HepG2 (cell line): ENCODE measurements around the gene PDSS2. TPM values are rescaled to one million over a fixed set of nuclear protein-coding genes. Genes with fewer than 3 reads are reported as not detected.

Experiments used
- AGO1 ChIP-seq: fragments of 200-400 bp; formaldehyde crosslinking; IDR thresholded peaks from 2 replicates; pipeline ENCODE4 v1.6.1; 2017; ENCODE audit warnings: mild to moderate bottlenecking, low read depth, low read length, moderate library complexity; ENCODE audit not compliant: poor library complexity, severe bottlenecking
- BRCA1 ChIP-seq: sonication (generic); formaldehyde crosslinking; IDR thresholded peaks from 2 replicates; pipeline ENCODE4 v1.4.0; 2020; ENCODE audit warnings: missing genetic modification reagents
- CEBPG ChIP-seq: IDR thresholded peaks from 2 replicates; pipeline ENCODE4 v1.6.1; 2016
- CENPT ChIP-seq: sonication (generic); formaldehyde crosslinking; IDR thresholded peaks from 2 replicates; pipeline ENCODE4 v1.8.0; 2022; ENCODE audit warnings: low read depth, mild to moderate bottlenecking, moderate library complexity, missing genetic modification reagents
- CTCF ChIP-seq: sonication (generic); formaldehyde crosslinking; IDR thresholded peaks from 2 replicates; pipeline ENCODE4 v1.5.0; 2020; ENCODE audit warnings: mild to moderate bottlenecking, missing genetic modification reagents, moderate library complexity
- DR1 ChIP-seq: sonication (generic); formaldehyde crosslinking; IDR thresholded peaks from 2 replicates; pipeline ENCODE4 v1.8.0; 2021; ENCODE audit warnings: mild to moderate bottlenecking, missing genetic modification reagents, inconsistent platforms
- ELF3 ChIP-seq: IDR thresholded peaks from 2 replicates; pipeline ENCODE4 v1.6.1; 2016; ENCODE audit warnings: missing genetic modification reagents, missing compliant biosample characterization
- HES4 ChIP-seq: sonication (generic); formaldehyde crosslinking; IDR thresholded peaks from 2 replicates; pipeline ENCODE4 v1.9.0; 2021; ENCODE audit warnings: mild to moderate bottlenecking, missing genetic modification reagents, borderline replicate concordance
- HNRNPH1 ChIP-seq: fragments of 200-400 bp; formaldehyde crosslinking; optimal IDR thresholded peaks from 2 replicates; pipeline ENCODE3; 2017; ENCODE audit warnings: mild to moderate bottlenecking, low read depth, low read length
- MXD4 ChIP-seq: IDR thresholded peaks from 2 replicates; pipeline ENCODE4 v1.6.1; 2016; ENCODE audit warnings: mild to moderate bottlenecking, missing biosample characterization, missing genetic modification reagents
- NFE2L2 ChIP-seq: fragments of 150-350 bp; IDR thresholded peaks from 2 replicates; pipeline ENCODE4 v1.6.1; 2014; ENCODE audit warnings: low read length
- PREB ChIP-seq: sonication (generic); formaldehyde crosslinking; IDR thresholded peaks from 2 replicates; pipeline ENCODE4 v1.4.0; 2020; ENCODE audit warnings: missing genetic modification reagents
- SIX1 ChIP-seq: sonication (generic); formaldehyde crosslinking; IDR thresholded peaks from 2 replicates; pipeline ENCODE4 v1.4.0; 2020; ENCODE audit warnings: missing genetic modification reagents, borderline replicate concordance
- SNAPC4 ChIP-seq: sonication (generic); formaldehyde crosslinking; IDR thresholded peaks from 2 replicates; pipeline ENCODE4 v1.4.0; 2020; ENCODE audit warnings: mild to moderate bottlenecking, missing genetic modification reagents
- THYN1 ChIP-seq: sonication (generic); formaldehyde crosslinking; IDR thresholded peaks from 2 replicates; pipeline ENCODE4 v1.8.1; 2023; ENCODE audit warnings: low read depth, mild to moderate bottlenecking, moderate library complexity, missing genetic modification reagents, borderline replicate concordance
- ZBTB1 ChIP-seq: sonication (generic); formaldehyde crosslinking; IDR thresholded peaks from 2 replicates; pipeline ENCODE4 v1.4.0; 2020; ENCODE audit warnings: missing genetic modification reagents, borderline replicate concordance
- ZBTB26 ChIP-seq: IDR thresholded peaks from 2 replicates; pipeline ENCODE4 v1.6.1; 2016; ENCODE audit warnings: missing compliant biosample characterization, missing genetic modification reagents, borderline replicate concordance
- ZNF432 ChIP-seq: sonication (generic); formaldehyde crosslinking; IDR thresholded peaks from 2 replicates; pipeline ENCODE4 v1.5.0; 2020; ENCODE audit warnings: missing genetic modification reagents, mild to moderate bottlenecking, borderline replicate concordance
- ZNF557 ChIP-seq: sonication (generic); formaldehyde crosslinking; IDR thresholded peaks from 2 replicates; pipeline ENCODE4 v1.4.0; 2020; ENCODE audit warnings: missing genetic modification reagents
- ZNF737 ChIP-seq: sonication (generic); formaldehyde crosslinking; IDR thresholded peaks from 2 replicates; pipeline ENCODE4 v1.5.0; 2020; ENCODE audit warnings: missing genetic modification reagents, mild to moderate bottlenecking, borderline replicate concordance
- ZNF792 ChIP-seq: IDR thresholded peaks from 2 replicates; pipeline ENCODE4 v1.6.1; 2016
- ZZZ3 ChIP-seq: sonication (generic); formaldehyde crosslinking; IDR thresholded peaks from 2 replicates; pipeline ENCODE4 v1.4.0; 2020; ENCODE audit warnings: missing genetic modification reagents, mild to moderate bottlenecking, borderline replicate concordance
- polyA plus RNA-seq, 8 experiments: library from polyadenylated mRNA; depleted of rRNA in 3 of 8; stranded (reverse) in 7 of 8; unstranded in 1 of 8; fragments of >200 nt; fragmentation: Illumina TruSeq in 4 of 8; extraction: Trizol in 4 of 8; gene quantifications; 2 replicates each; pipeline versions ENCODE4 v1.2.1 to v1.2.3, GENCODE V29; 2011 to 2016; ENCODE audit warnings: low read depth in 4 of 8, missing spikeins in 1 of 8, mixed read lengths in 1 of 8; ENCODE audit not compliant: insufficient read depth in 1 of 8
- total RNA-seq, 5 experiments: library from RNA; depleted of rRNA; stranded (reverse); fragments of >200 nt; fragmentation: Illumina TruSeq; extraction: Trizol; gene quantifications; 2 replicates each; pipeline ENCODE4 v1.2.3, GENCODE V29; 2016; ENCODE audit warnings: low read depth in 1 of 5

Gene PDSS2
- total and polyA plus RNA-seq, 2 of the 13 experiments (the other 11 are each of a cell fraction or from before 2014, with no cell fraction given) = 16.2 to 17.0 TPM

GRCh38 chr6:107115695-107116327 lies 343.6 kb downstream of the PDSS2 start (continued):
- TF ChIP-seq BRCA1 (CRISPR knock-in tag) = peak; percentile 30; the same call in 1 of the 2 replicates
- TF ChIP-seq ZNF737 = no peak
- no peak for TF ChIP-seq AGO1
- peak; percentile 43; the same call in 1 of the 2 replicates for TF ChIP-seq DR1 (CRISPR knock-in tag)
- TF ChIP-seq ELF3 (CRISPR knock-in tag) = no peak
- TF ChIP-seq PREB = no peak
- TF ChIP-seq HNRNPH1 = no peak
- no peak for TF ChIP-seq NFE2L2
- TF ChIP-seq CENPT (CRISPR knock-in tag) = no peak
- 0 out of 2 replicates have a peak, but pooled peaks have one; percentile 52 for TF ChIP-seq THYN1 (CRISPR knock-in tag)
- peak; percentile 60 for TF ChIP-seq MXD4 (CRISPR knock-in tag)
- 0 out of 2 replicates have a peak, but pooled peaks have one; percentile 56 for TF ChIP-seq ZNF792 (CRISPR knock-in tag)
- no peak for TF ChIP-seq ZBTB1 (CRISPR knock-in tag)
- no peak for TF ChIP-seq ZZZ3
- 0 out of 2 replicates have a peak, but pooled peaks have one; percentile 18 for TF ChIP-seq CEBPG
- peak; percentile 86; the same call in 1 of the 2 replicates for TF ChIP-seq SNAPC4 (CRISPR knock-in tag)
- no peak for TF ChIP-seq ZNF432 (CRISPR knock-in tag)
- TF ChIP-seq HES4 (CRISPR knock-in tag) = no peak
- TF ChIP-seq SIX1 = no peak
- no peak for TF ChIP-seq ZNF557 (CRISPR knock-in tag)
- 0 out of 2 replicates have a peak, but pooled peaks have one; percentile 29 for TF ChIP-seq CTCF (CRISPR knock-in tag)
- TF ChIP-seq ZBTB26 = no peak
